Lower leg skin (tissue), 3 donors: Measurements from ENCODE around the gene ALDH18A1.

Experiments used
- POLR2A ChIP-seq, 2 donors: fragments of 450-650 bp; IDR thresholded peaks; one replicate each; pipeline ENCODE4 v1.6.1; 2016 to 2017; ENCODE audit warnings: antibody characterized with exemption in 2 of 2, mild to moderate bottlenecking in 1 of 2, moderate library complexity in 1 of 2
- TF ChIP-seq, protein P1 (sequence below), 3 donors: fragments of 450-650 bp; IDR thresholded peaks; one replicate each; pipeline ENCODE4 v1.5.1; 2016; ENCODE audit warnings: antibody characterized with exemption in 3 of 3, mild to moderate bottlenecking in 3 of 3, moderate library complexity in 2 of 3

DNA sequence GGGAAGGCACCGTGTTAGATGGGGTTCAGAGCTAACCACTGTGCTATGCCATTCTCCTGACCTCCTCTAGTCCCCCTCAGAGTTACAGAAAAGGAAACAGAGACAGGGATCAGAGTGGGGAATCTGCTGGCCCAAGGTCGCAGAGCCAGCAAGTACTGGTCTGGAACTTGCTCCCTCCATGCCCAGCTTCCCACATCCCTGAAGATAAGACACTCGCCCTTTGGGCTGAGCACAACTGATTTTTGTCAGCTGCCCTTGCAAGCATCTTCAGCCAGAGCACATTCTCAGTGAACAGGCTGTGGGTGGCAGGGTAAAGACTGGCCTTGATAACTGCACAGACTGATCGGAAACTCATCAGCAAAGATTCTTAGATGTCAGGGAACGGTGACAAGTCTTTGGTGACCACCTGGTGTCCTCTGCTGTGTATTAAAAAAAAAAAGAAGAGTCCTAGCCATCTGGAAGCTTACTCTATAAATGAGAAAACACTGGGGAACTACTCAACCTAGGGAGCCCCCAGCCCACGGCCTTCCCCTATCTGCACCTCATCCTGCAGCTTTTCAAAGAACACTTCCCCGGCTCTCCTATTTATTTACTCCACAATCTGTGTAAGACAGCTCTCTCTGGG lies 94.1 kb downstream of the ALDH18A1 start:
- TF ChIP-seq, protein P1, sequence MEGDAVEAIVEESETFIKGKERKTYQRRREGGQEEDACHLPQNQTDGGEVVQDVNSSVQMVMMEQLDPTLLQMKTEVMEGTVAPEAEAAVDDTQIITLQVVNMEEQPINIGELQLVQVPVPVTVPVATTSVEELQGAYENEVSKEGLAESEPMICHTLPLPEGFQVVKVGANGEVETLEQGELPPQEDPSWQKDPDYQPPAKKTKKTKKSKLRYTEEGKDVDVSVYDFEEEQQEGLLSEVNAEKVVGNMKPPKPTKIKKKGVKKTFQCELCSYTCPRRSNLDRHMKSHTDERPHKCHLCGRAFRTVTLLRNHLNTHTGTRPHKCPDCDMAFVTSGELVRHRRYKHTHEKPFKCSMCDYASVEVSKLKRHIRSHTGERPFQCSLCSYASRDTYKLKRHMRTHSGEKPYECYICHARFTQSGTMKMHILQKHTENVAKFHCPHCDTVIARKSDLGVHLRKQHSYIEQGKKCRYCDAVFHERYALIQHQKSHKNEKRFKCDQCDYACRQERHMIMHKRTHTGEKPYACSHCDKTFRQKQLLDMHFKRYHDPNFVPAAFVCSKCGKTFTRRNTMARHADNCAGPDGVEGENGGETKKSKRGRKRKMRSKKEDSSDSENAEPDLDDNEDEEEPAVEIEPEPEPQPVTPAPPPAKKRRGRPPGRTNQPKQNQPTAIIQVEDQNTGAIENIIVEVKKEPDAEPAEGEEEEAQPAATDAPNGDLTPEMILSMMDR (IDR thresholded peaks at IDR 0.05): no peak
- no peak for TF ChIP-seq POLR2A (IDR thresholded peaks at IDR 0.05)
